Peyer's patch (tissue), 4 donors: ENCODE measurements around the gene P2RY1. TPM values are rescaled to one million over a fixed set of nuclear protein-coding genes. Genes with fewer than 3 reads are reported as not detected.

Source experiments
- DNase-seq, 3 donors: peaks; one replicate each; pipeline ENCODE4 v3.0.0-alpha.2; 2017 to 2019
- H3K27ac ChIP-seq, 4 donors: fragments of 200-600 bp; sonication (generic); one replicate each; pipeline ENCODE4 v1.5.1; 2016 to 2019
- H3K27me3 ChIP-seq, 2 donors: fragments of 200-600 bp; sonication (generic); one replicate each; pipeline ENCODE4 v1.5.1; 2019
- H3K36me3 ChIP-seq, 3 donors: fragments of 200-600 bp; sonication (generic); one replicate each; pipeline ENCODE4 v1.5.1; 2016 to 2019
- H3K4me1 ChIP-seq, 4 donors: fragments of 200-600 bp; sonication (generic); one replicate each; pipeline ENCODE4 v1.5.1; 2016 to 2019
- H3K4me3 ChIP-seq, 4 donors: fragments of 200-600 bp; sonication (generic); 1 replicate in 3 of 4; 2 replicates in 1 of 4; pipeline ENCODE4 v1.5.1; 2016 to 2019; ENCODE audit warnings: mild to moderate bottlenecking in 1 of 4
- H3K9me3 ChIP-seq, 4 donors: fragments of 200-600 bp; sonication (generic); one replicate each; pipeline ENCODE4 v1.5.1; 2016 to 2019; ENCODE audit warnings: mild to moderate bottlenecking in 1 of 4
- POLR2A ChIP-seq, 2 donors: fragments of 450-650 bp; IDR thresholded peaks; one replicate each; pipeline ENCODE4 v1.5.1; 2017; ENCODE audit warnings: antibody characterized with exemption in 2 of 2, mild to moderate bottlenecking in 2 of 2, moderate library complexity in 2 of 2
- total RNA-seq, 4 donors: library from RNA; depleted of rRNA; stranded (reverse); fragments of >200 nt; gene quantifications; one replicate each; pipeline ENCODE4 v1.1.0, GENCODE V29; 2016
- TF ChIP-seq, protein P1 (sequence below), 6 experiments: fragments of 450-650 bp in 4 of 6; fragments of 200-600 bp in 2 of 6; sonication (generic) in 1 of 6; IDR thresholded peaks; one replicate each; pipeline ENCODE4 v1.5.1; 2017 to 2019; ENCODE audit warnings: antibody characterized with exemption in 6 of 6, mild to moderate bottlenecking in 3 of 6, moderate library complexity in 1 of 6

P2RY1 gene
- total RNA-seq, 4 donors from 2014 or later = 5.0 to 17.7 (median 13.0) TPM

DNA sequence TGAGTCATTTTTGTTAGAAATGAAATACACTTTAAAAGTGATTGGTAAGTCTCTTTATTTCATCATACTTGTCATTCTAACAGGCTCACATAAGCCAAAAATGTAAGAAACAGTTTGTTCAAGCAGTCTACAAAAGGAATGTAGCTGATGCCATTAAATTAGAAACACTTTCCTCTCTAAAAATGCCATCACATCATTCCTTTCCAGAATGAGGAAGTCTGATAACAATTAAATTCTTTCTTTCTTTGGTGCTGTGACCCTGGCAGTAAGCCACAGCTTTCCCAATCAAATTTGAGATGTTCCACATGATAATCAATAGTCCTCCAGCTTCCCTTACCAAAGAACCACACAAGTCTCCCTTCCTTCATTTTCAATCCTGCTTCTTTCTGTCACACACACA, 9.4 kb upstream of the P2RY1 start:
- no peaks in the 10 kb centered on the region for H3K36me3 ChIP-seq
- TF ChIP-seq, protein P1, sequence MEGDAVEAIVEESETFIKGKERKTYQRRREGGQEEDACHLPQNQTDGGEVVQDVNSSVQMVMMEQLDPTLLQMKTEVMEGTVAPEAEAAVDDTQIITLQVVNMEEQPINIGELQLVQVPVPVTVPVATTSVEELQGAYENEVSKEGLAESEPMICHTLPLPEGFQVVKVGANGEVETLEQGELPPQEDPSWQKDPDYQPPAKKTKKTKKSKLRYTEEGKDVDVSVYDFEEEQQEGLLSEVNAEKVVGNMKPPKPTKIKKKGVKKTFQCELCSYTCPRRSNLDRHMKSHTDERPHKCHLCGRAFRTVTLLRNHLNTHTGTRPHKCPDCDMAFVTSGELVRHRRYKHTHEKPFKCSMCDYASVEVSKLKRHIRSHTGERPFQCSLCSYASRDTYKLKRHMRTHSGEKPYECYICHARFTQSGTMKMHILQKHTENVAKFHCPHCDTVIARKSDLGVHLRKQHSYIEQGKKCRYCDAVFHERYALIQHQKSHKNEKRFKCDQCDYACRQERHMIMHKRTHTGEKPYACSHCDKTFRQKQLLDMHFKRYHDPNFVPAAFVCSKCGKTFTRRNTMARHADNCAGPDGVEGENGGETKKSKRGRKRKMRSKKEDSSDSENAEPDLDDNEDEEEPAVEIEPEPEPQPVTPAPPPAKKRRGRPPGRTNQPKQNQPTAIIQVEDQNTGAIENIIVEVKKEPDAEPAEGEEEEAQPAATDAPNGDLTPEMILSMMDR (IDR thresholded peaks at IDR 0.05) = no peak
- TF ChIP-seq POLR2A (IDR thresholded peaks at IDR 0.05) = no peak
- peaks cover 0 to 7% (median 0%) of the 10 kb centered on the region in 4 donors for H3K4me1 ChIP-seq
- no peak overlapping the region for H3K4me3 ChIP-seq
- H3K27me3 ChIP-seq = no peaks in the 10 kb centered on the region
- no peak overlapping the region for H3K27ac ChIP-seq
- H3K9me3 ChIP-seq = no peaks in the 10 kb centered on the region
- no peak for DNase-seq

DNA sequence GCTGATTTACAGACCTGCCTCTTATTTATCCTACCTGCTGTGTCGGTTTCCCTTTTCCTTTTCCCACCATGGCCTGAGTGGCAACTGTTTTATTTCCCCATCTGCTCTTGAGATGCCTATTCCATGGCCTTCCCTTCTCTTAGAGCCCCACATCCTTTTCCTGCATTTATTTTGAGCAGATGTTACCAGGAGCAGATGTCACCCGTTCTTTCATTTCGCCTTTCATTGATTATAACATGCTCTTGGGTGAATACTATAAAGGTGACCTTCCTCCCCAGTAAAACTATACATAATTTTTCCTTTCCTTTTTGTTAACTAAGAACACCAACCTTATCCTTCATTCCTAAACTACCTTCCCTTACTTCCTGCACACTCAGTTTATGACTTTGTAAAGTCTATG, 8.5 kb upstream of the P2RY1 start:
- no peak for DNase-seq

DNA sequence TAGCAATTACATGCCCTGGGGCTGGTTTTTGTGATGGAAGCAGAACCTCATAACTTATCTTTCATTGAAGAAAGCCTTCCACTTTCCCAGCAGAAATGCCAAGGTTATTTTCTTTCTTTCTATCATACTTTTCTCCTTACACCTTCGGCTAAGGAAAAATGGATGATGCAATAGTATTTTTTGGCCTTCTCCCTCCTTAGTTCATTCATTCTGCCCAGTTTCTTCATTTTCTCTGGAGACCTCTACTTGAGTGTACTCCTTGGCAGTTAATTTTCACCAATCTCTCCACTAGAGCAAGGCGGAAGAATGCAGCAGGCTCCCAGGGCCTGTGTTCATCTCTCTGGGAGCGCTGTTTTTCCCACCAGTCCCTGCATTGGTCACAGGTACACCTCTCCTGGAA, 7.6 kb upstream of the P2RY1 start:
- H3K4me1 ChIP-seq = peaks cover 0 to 7% (median 0%) of the 10 kb centered on the region in 4 donors
- H3K36me3 ChIP-seq = no peaks in the 10 kb centered on the region
- TF ChIP-seq POLR2A (IDR thresholded peaks at IDR 0.05) = no peak
- TF ChIP-seq, protein P1 (IDR thresholded peaks at IDR 0.05) = no peak
- no peak overlapping the region for H3K27ac ChIP-seq
- DNase-seq = no peak
- H3K27me3 ChIP-seq = no peaks in the 10 kb centered on the region
- no peak overlapping the region for H3K4me3 ChIP-seq
- H3K9me3 ChIP-seq = no peaks in the 10 kb centered on the region

More for the DNA sequence above, 8.5 kb upstream of the P2RY1 start:
- Histone ChIP-seq H3K4me3 (no peak overlapping the region), H3K4me1 (peaks cover 0 to 7% (median 0%) of the 10 kb centered on the region in 4 donors), H3K36me3 (no peaks in the 10 kb centered on the region), H3K9me3 (no peaks in the 10 kb centered on the region), H3K27ac (no peak overlapping the region), H3K27me3 (no peaks in the 10 kb centered on the region)
- TF ChIP-seq, protein P1 (IDR thresholded peaks at IDR 0.05) = no peak
- no peak for TF ChIP-seq POLR2A (IDR thresholded peaks at IDR 0.05)

DNA sequence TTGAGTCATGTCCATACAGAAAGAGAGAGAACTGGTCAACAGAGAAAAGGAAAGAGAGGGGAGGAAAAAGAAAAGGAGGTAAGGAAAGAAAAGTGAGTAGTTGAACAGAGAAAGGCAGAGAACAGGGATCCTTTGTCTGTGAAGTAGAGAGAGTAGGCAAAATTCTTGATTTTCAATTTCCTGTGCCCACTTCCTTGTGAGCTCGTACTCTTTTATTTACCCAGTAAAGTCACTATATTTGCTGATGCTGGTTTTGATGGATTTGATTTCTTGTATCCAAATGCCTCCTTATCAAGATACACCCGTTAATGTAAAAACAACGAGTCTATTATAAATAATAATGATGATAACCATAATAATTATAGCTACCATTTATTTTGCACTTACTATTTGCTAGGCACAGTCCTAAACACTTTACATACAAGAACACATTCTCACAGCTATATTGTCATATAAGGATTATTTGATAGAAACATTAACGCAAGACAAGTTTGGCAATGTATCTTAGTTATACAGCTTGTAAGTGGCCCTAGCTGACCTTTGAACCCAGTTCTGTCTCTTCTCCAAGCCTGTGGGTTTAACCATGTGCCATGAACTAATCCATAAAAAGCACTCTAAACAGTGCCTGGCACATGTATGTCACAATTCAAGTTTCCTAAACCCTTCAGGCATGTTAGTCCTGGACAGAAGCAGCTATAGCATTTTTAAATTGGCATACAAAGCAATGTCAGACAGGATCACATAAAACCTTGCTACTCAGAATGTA, 6.7 kb upstream of the P2RY1 start:
- peak in 1 of 3 donors; percentile 58 for DNase-seq
- TF ChIP-seq POLR2A (IDR thresholded peaks at IDR 0.05) = no peak
- TF ChIP-seq, protein P1 (IDR thresholded peaks at IDR 0.05) = no peak
- no peaks in the 10 kb centered on the region for H3K27me3 ChIP-seq

DNA sequence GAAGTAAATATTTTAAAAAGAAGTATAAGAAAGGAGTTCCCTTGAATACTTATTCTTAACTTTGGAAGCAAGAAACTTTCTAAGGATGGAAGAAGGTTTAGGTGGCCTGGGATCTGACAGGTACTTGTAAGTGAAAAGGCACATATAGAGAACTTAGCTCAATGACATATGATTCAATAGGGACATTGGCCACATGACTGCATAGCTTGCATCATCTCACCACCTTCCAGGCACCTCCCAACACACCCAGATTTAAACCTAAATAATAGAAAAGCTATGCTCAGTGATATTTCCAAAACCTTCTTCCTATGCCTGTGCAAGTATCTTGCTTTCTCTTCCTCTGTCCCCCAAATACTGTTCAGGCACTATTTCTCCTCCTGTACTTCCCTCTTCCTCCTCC, 4.7 kb upstream of the P2RY1 start:
- H3K27ac ChIP-seq = no peak overlapping the region
- no peaks in the 10 kb centered on the region for H3K27me3 ChIP-seq
- no peak overlapping the region for H3K4me3 ChIP-seq
- H3K4me1 ChIP-seq = peaks cover 0 to 7% (median 0%) of the 10 kb centered on the region in 4 donors
- no peaks in the 10 kb centered on the region for H3K9me3 ChIP-seq
- DNase-seq = no peak
- no peaks in the 10 kb centered on the region for H3K36me3 ChIP-seq
- TF ChIP-seq, protein P1 (IDR thresholded peaks at IDR 0.05) = no peak
- TF ChIP-seq POLR2A (IDR thresholded peaks at IDR 0.05) = no peak

More for the DNA sequence above, 6.7 kb upstream of the P2RY1 start:
- no peaks in the 10 kb centered on the region for H3K36me3 ChIP-seq
- no peak overlapping the region for H3K4me3 ChIP-seq
- no peak overlapping the region for H3K27ac ChIP-seq
- no peaks in the 10 kb centered on the region for H3K9me3 ChIP-seq
- peaks cover 0 to 7% (median 0%) of the 10 kb centered on the region in 4 donors for H3K4me1 ChIP-seq
